Endothelial cell of umbilical vein (primary cell): ENCODE data around the gene VTA1.

Experiments used
- CTCF ChIP-seq, 2 donors: IDR thresholded peaks; 1 replicate in 1 of 2; 2 replicates in 1 of 2; pipeline ENCODE4 v1.5.1; 2011; ENCODE audit warnings: low read length in 2 of 2, mild to moderate bottlenecking in 2 of 2, moderate library complexity in 2 of 2, control low read depth in 1 of 2, inconsistent platforms in 1 of 2, low read depth in 1 of 2; ENCODE audit not compliant: insufficient read depth in 1 of 2; ENCODE audit errors: extremely low read depth in 1 of 2
- EZH2 ChIP-seq: IDR thresholded peaks from 2 replicates; pipeline ENCODE4 v1.6.1; 2012; ENCODE audit warnings: borderline replicate concordance, low read depth, mild to moderate bottlenecking, moderate library complexity, low read length, inconsistent platforms; ENCODE audit not compliant: severe bottlenecking
- FOS ChIP-seq: IDR thresholded peaks from 2 replicates; pipeline ENCODE4 v1.6.1; 2011; ENCODE audit warnings: mild to moderate bottlenecking, low read length, moderate library complexity, borderline replicate concordance; ENCODE audit not compliant: insufficient read depth
- JUN ChIP-seq: IDR thresholded peaks from 2 replicates; pipeline ENCODE4 v1.6.1; 2011; ENCODE audit warnings: borderline replicate concordance, low read depth; ENCODE audit not compliant: insufficient read length, insufficient read depth
- POLR2A ChIP-seq: IDR thresholded peaks from 2 replicates; pipeline ENCODE4 v1.6.1; 2012; ENCODE audit warnings: low read depth, mild to moderate bottlenecking, control low read depth, low read length
- POLR2AphosphoS5 ChIP-seq: IDR thresholded peaks from 2 replicates; pipeline ENCODE4 v1.6.1; 2012; ENCODE audit warnings: low read depth, mild to moderate bottlenecking, control low read depth, low read length, moderate library complexity; ENCODE audit not compliant: insufficient read depth
- TF ChIP-seq, protein P1 (sequence below): IDR thresholded peaks from 2 replicates; pipeline ENCODE4 v1.6.1; 2011; ENCODE audit not compliant: insufficient read depth, insufficient read length

DNA sequence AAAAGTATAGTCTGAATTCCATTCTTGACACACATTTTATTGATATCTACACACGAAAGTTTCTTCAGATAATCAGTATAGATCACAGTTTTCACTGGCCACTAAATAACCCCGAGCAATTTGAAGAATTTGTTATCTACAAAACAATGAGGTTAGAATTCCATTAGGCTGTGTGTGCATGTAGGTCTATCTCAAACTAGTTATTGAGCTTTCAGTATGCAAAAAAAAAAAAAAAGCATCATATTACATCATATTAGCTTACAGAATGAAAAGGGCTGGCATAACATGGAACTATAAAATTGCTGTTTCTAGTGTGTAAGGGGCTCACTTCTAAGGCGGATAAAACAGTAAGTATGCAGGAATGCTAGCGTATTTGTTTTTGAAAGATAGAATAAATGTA, 95.2 kb downstream of the VTA1 start:
- TF ChIP-seq POLR2AphosphoS5 = no peak
- TF ChIP-seq CTCF (IDR thresholded peaks at IDR 0.05; ENCODE audit: extremely low read depth in 1 of 2, insufficient read depth in 1 of 2, low read depth in 1 of 2, low read length in 2 of 2) = no peak
- TF ChIP-seq EZH2 = no peak
- no peak for TF ChIP-seq POLR2A
- TF ChIP-seq, protein P1, sequence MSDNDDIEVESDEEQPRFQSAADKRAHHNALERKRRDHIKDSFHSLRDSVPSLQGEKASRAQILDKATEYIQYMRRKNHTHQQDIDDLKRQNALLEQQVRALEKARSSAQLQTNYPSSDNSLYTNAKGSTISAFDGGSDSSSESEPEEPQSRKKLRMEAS = no peak
- no peak for TF ChIP-seq FOS
- no peak for TF ChIP-seq JUN
